Sigmoid colon (tissue), 4 donors: Measurements from ENCODE around the gene SALL2.

Experiments used
- CTCF ChIP-seq, 4 experiments: fragments of 450-650 bp in 3 of 4; fragments of 200-600 bp in 1 of 4; IDR thresholded peaks; one replicate each; pipeline ENCODE4 v1.5.1; 2016 to 2019; ENCODE audit warnings: antibody characterized with exemption in 4 of 4, mild to moderate bottlenecking in 3 of 4, moderate library complexity in 2 of 4
- POLR2A ChIP-seq, 2 donors: fragments of 450-650 bp; IDR thresholded peaks; one replicate each; pipeline ENCODE4 v1.6.1; 2016; ENCODE audit warnings: antibody characterized with exemption in 2 of 2, mild to moderate bottlenecking in 2 of 2, moderate library complexity in 2 of 2
- POLR2AphosphoS5 ChIP-seq, 4 donors: sonication (generic); formaldehyde crosslinking; IDR thresholded peaks; one replicate each; pipeline ENCODE4 v1.6.1; 2017; ENCODE audit warnings: antibody characterized with exemption in 4 of 4

GRCh38 chr14:21572604-21573003 is 46.5 kb upstream of the SALL2 start:
- TF ChIP-seq CTCF (IDR thresholded peaks at IDR 0.05) (no peak), POLR2A (IDR thresholded peaks at IDR 0.05) (no peak), POLR2AphosphoS5 (IDR thresholded peaks at IDR 0.05) (no peak)
